Upper lobe of left lung (tissue), 4 donors: ENCODE results near the gene SRA1.

Source experiments
- CTCF ChIP-seq, 6 experiments: fragments of 450-650 bp in 4 of 6; fragments of 200-600 bp in 2 of 6; sonication (generic) in 2 of 6; IDR thresholded peaks; one replicate each; pipeline ENCODE4 v1.5.1; 2016 to 2019; ENCODE audit warnings: antibody characterized with exemption in 6 of 6
- EP300 ChIP-seq, 4 donors: sonication (generic); formaldehyde crosslinking; IDR thresholded peaks; one replicate each; pipeline ENCODE4 v1.5.1; 2017; ENCODE audit warnings: antibody characterized with exemption in 4 of 4, control low read depth in 2 of 4
- POLR2A ChIP-seq, 4 donors: fragments of 450-650 bp; IDR thresholded peaks; one replicate each; pipeline ENCODE4 v1.5.1; 2016 to 2017; ENCODE audit warnings: antibody characterized with exemption in 4 of 4, mild to moderate bottlenecking in 2 of 4
- POLR2AphosphoS5 ChIP-seq, 2 donors: sonication (generic); formaldehyde crosslinking; IDR thresholded peaks; one replicate each; pipeline ENCODE4 v1.5.1; 2017; ENCODE audit warnings: antibody characterized with exemption in 2 of 2

DNA sequence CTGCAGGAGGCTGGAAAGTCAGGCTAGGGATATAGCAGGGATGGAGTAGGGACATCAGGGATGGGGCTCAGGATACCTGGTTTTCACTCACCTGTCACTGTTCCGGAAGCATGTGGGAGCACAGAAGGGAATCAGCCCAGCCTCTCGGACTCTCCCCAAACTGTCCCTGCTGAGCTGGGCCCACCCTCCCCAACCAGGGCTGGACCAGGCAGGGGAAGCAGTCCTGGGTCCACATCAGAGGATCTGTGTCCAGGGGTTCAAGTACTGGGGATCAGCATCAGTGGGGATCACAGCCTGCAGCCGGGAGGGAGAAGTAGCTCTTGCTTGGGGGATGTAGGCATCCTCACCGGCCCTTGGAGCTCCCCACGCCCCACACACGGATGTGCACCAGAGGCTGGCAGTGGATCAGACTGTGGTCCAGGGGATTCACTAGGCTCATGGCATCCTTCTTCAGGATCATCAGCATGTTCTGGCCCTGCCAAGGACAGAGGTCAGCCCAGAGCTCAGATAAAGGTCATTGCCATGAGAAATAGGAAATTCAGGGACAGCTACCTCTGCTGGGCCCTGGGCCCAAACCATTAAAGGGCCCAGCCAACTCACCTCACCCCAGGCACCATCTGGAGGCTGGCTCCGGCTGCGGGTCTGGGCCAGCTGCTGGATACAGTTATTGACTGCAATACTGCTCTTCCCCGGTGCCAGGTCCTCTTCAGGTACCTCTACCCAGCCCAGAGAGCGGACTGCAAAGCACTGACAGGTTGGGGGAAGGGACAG lies 4.7 kb upstream of the SRA1 start:
- TF ChIP-seq CTCF (IDR thresholded peaks at IDR 0.05): no peak
- TF ChIP-seq POLR2AphosphoS5 (IDR thresholded peaks at IDR 0.05): no peak
- TF ChIP-seq POLR2A (IDR thresholded peaks at IDR 0.05): no peak
- TF ChIP-seq EP300 (IDR thresholded peaks at IDR 0.05): no peak
